Keratinocyte (primary cell): ENCODE data around the gene TMEM151A. TPM values are rescaled to one million over a fixed set of nuclear protein-coding genes. Genes with fewer than 3 reads are reported as not detected.

Source experiments
- DNase-seq: peaks from one replicate; pipeline ENCODE4 v3.0.0-alpha.2; 2011; ENCODE audit warnings: low read depth, missing footprints, low spot score
- FAIRE-seq: peaks from 2 replicates; lab custom pipeline; 2011; peaks lifted over from hg19 to GRCh38; lab: Jason Lieb, UNC
- H2AFZ ChIP-seq: 2 replicates; pipeline ENCODE4 v1.6.0; 2012; ENCODE audit warnings: low read length, control low read depth, inconsistent platforms; ENCODE audit not compliant: control insufficient read depth
- H3K27ac ChIP-seq: 2 replicates; pipeline ENCODE4 v1.5.1; 2011; ENCODE audit warnings: low read length; ENCODE audit not compliant: control insufficient read depth, insufficient read depth
- H3K27me3 ChIP-seq: 3 replicates; pipeline ENCODE4 v1.6.0; 2011; ENCODE audit warnings: low read length; ENCODE audit not compliant: control insufficient read depth, insufficient read depth; ENCODE audit errors: extremely low read depth
- H3K36me3 ChIP-seq, 2 experiments: 2 replicates in 1 of 2; 3 replicates in 1 of 2; pipeline ENCODE4 v1.5.1; 2011; ENCODE audit warnings: low read length in 2 of 2, mild to moderate bottlenecking in 1 of 2; ENCODE audit not compliant: control insufficient read depth in 2 of 2, insufficient read depth in 2 of 2; ENCODE audit errors: extremely low read depth in 1 of 2
- H3K4me1 ChIP-seq: 3 replicates; pipeline ENCODE4 v1.5.1; 2011; ENCODE audit warnings: low read length; ENCODE audit not compliant: control insufficient read depth, insufficient read depth; ENCODE audit errors: extremely low read depth
- H3K4me2 ChIP-seq: 3 replicates; pipeline ENCODE4 v1.6.0; 2011; ENCODE audit warnings: low read depth, low read length; ENCODE audit not compliant: control insufficient read depth, insufficient read depth; ENCODE audit errors: extremely low read depth
- H3K4me3 ChIP-seq, 3 experiments: fragments of 200-600 bp in 1 of 3; sonication (generic) in 1 of 3; 2 replicates in 2 of 3; 3 replicates in 1 of 3; pipeline ENCODE4 v1.5.1; 2011 to 2016; ENCODE audit warnings: low read length in 3 of 3, mild to moderate bottlenecking in 3 of 3, control low read depth in 2 of 3, inconsistent platforms in 1 of 3, low read depth in 1 of 3, mixed read lengths in 1 of 3, mixed run types in 1 of 3, moderate library complexity in 1 of 3; ENCODE audit not compliant: control insufficient read depth in 2 of 3, insufficient read depth in 2 of 3; ENCODE audit errors: extremely low read depth in 1 of 3
- H3K79me2 ChIP-seq: 2 replicates; pipeline ENCODE4 v1.6.0; 2012; ENCODE audit warnings: low read length; ENCODE audit not compliant: control insufficient read depth, insufficient read depth
- H3K9ac ChIP-seq: 3 replicates; pipeline ENCODE4 v1.6.0; 2011; ENCODE audit warnings: low read length; ENCODE audit not compliant: control insufficient read depth, insufficient read depth; ENCODE audit errors: extremely low read depth
- H3K9me1 ChIP-seq: 3 replicates; pipeline ENCODE4 v1.6.0; 2011; ENCODE audit warnings: low read length; ENCODE audit not compliant: control insufficient read depth, insufficient read depth; ENCODE audit errors: extremely low read depth
- H3K9me3 ChIP-seq: 2 replicates; pipeline ENCODE4 v1.5.1; 2012; ENCODE audit warnings: low read depth, low read length; ENCODE audit not compliant: control insufficient read depth
- H4K20me1 ChIP-seq: 3 replicates; pipeline ENCODE4 v1.6.0; 2011; ENCODE audit warnings: low read length; ENCODE audit not compliant: control insufficient read depth, insufficient read depth; ENCODE audit errors: extremely low read depth
- CTCF ChIP-seq, 3 experiments: IDR thresholded peaks in 1 of 3; conservative IDR thresholded peaks in 1 of 3; optimal IDR thresholded peaks in 1 of 3; 2 replicates in 2 of 3; 3 replicates in 1 of 3; pipeline versions ENCODE3 to v1.5.1; 2011; ENCODE audit warnings: low read length in 3 of 3, mild to moderate bottlenecking in 3 of 3, moderate library complexity in 2 of 3, control low read depth in 1 of 3, inconsistent platforms in 1 of 3; ENCODE audit not compliant: insufficient read depth in 2 of 3; ENCODE audit errors: extremely low read depth in 1 of 3
- EZH2 ChIP-seq: IDR thresholded peaks from one replicate; pipeline ENCODE4 v1.6.1; 2012; ENCODE audit warnings: inconsistent platforms, mild to moderate bottlenecking, low read length, moderate library complexity
- dilution Hi-C: fragments of 300-500 bp; cut with MboI; formaldehyde crosslinking; loops from one replicate; pipeline ENCODE4 v1.7.0; 2020; ENCODE audit warnings: low sequenced_read_pairs; ENCODE audit not compliant: extremely low pct_ligation_motif_present
- polyA plus RNA-seq, 5 experiments: library from polyadenylated mRNA; depleted of rRNA in 3 of 5; stranded (reverse) in 3 of 5; stranded (forward) in 1 of 5; unstranded in 1 of 5; fragments of >200 nt; gene quantifications; 1 replicate in 1 of 5; 2 replicates in 3 of 5; 3 replicates in 1 of 5; pipeline versions ENCODE4 v1.2.1 to v1.2.3, GENCODE V29; 2011 to 2012; ENCODE audit warnings: missing spikeins in 2 of 5, low read depth in 1 of 5, low replicate concordance in 1 of 5

The TMEM151A gene
- polyA plus RNA-seq, 1 donor (not counting 4 experiments of a cell fraction or from before 2014, with no cell fraction given) = not detected

GRCh38 chr11:66316849-66317251 lies 25.2 kb downstream of the TMEM151A start, which contains the start of gene CD248:
Gene CD248, minus strand, starts transcription at chr11:66317044. Its CDS starts 17 bp downstream, at chr11:66317027.
- Histone ChIP-seq H3K79me2 (no peaks in the 10 kb centered on the region), H3K36me3 (no peaks in the 10 kb centered on the region), H3K4me2 (peak within 1 kb of the TSS; percentile 16), H3K4me3 (no peak within 1 kb of the TSS), H3K9me3 (no peaks in the 10 kb centered on the region), H3K27ac (no peak within 1 kb of the TSS), H3K27me3 (peaks cover 11% of the 10 kb centered on the region), H2AFZ (peak within 1 kb of the TSS; percentile 26), H4K20me1 (no peaks in the 10 kb centered on the region), H3K9me1 (no peaks in the 10 kb centered on the region), H3K4me1 (peaks cover 16% of the 10 kb centered on the region), H3K9ac (no peak within 1 kb of the TSS)
- dilution Hi-C loops = no loop called here
- FAIRE-seq (no peak), DNase-seq (no peak)
- no peak for TF ChIP-seq CTCF (optimal IDR thresholded peaks at IDR 0.05 in 1 of 3, IDR thresholded peaks at IDR 0.05 in 1 of 3, conservative IDR thresholded peaks at IDR 0.05 in 1 of 3; ENCODE audit: extremely low read depth in 1 of 3, insufficient read depth in 2 of 3, low read length in 3 of 3)
- no peak for TF ChIP-seq EZH2

GRCh38 chr11:66317322-66317722 lies 25.6 kb downstream of the TMEM151A start:
- Histone ChIP-seq H3K27me3 (peaks cover 11% of the 10 kb centered on the region), H3K27ac (no peak overlapping the region), H3K9me3 (no peaks in the 10 kb centered on the region), H3K4me2 (no peak overlapping the region), H3K4me3 (no peak overlapping the region), H2AFZ (no peak overlapping the region), H3K4me1 (peaks cover 14% of the 10 kb centered on the region), H3K79me2 (no peaks in the 10 kb centered on the region), H3K9me1 (no peaks in the 10 kb centered on the region), H3K36me3 (no peaks in the 10 kb centered on the region), H3K9ac (no peak overlapping the region), H4K20me1 (no peaks in the 10 kb centered on the region)
- dilution Hi-C loops = no loop called here
- FAIRE-seq (no peak), DNase-seq (no peak)
- TF ChIP-seq EZH2 (no peak), CTCF (optimal IDR thresholded peaks at IDR 0.05 in 1 of 3, IDR thresholded peaks at IDR 0.05 in 1 of 3, conservative IDR thresholded peaks at IDR 0.05 in 1 of 3; ENCODE audit: extremely low read depth in 1 of 3, insufficient read depth in 2 of 3, low read length in 3 of 3) (no peak)
